HCT116 (cell line): ENCODE measurements around the gene IRAG1. TPM values are rescaled to one million over a fixed set of nuclear protein-coding genes. Genes with fewer than 3 reads are reported as not detected.
A peak's percentile ranks its signal among the peaks of the same experiment; 100 is the strongest.

Experiments used
- ATAC-seq: fragments of 200-7000 bp; cut with Tn5 transposase; 2 replicates; pipeline ENCODE4 v1.9.1; 2020; ENCODE audit warnings: mild to moderate bottlenecking, moderate library complexity
- BruUV-seq: library from RNA; stranded (reverse); fragments of 400-500 nt; replicated peaks from 2 replicates; lab custom pipeline; 2021; lab: Mats Ljungman, UMichigan
- CTCF ChIA-PET: fragments of 300-600 bp; sonication (Branson Sonifier 250); formaldehyde crosslinking; loops from one replicate; lab custom pipeline; 2021; ENCODE audit warnings: antibody characterized with exemption; lab: Charles Lee
- POLR2A ChIA-PET: fragments of 300-600, 350-600 bp; sonication (Branson Sonifier 250); formaldehyde crosslinking; loops from one replicate; lab custom pipeline; 2021; ENCODE audit warnings: antibody characterized with exemption; lab: Charles Lee
- RAD21 ChIA-PET, 2 experiments: fragments of 300-600 bp; sonication (Branson Sonifier 250); formaldehyde crosslinking; loops; one replicate each; lab custom pipeline; 2023; ENCODE audit warnings: low total read pairs in 2 of 2; ENCODE audit not compliant: uncharacterized antibody in 2 of 2, unreplicated experiment in 2 of 2, low non-redundant PET in 1 of 2; lab: Charles Lee
- DNase-seq: peaks from one replicate; pipeline ENCODE4 v3.0.0-alpha.2; 2010; ENCODE audit warnings: low read depth, low spot score
- H2AFZ ChIP-seq: fragments of 200-600 bp; shearing (Covaris generic), sonication (generic); 2 replicates; pipeline ENCODE4 v1.6.1; 2017; ENCODE audit warnings: low read depth, mixed run types, mixed read lengths, antibody characterized with exemption, low read length; ENCODE audit not compliant: poor library complexity, severe bottlenecking
- H3K27ac ChIP-seq: 2 replicates; pipeline ENCODE4 v1.5.1; 2012; ENCODE audit warnings: low read depth, low read length
- H3K27me3 ChIP-seq: fragments of 200-600 bp; sonication (generic); 2 replicates; pipeline ENCODE4 v1.6.1; 2016; ENCODE audit warnings: mixed run types, low read length, mixed read lengths; ENCODE audit not compliant: insufficient read depth
- H3K36me3 ChIP-seq, 2 experiments: fragments of 200-500 bp in 1 of 2; fragments of 200-600 bp in 1 of 2; sonication (Bioruptor generic) in 1 of 2; sonication (generic) in 1 of 2; 2 replicates each; pipeline versions ENCODE4 v1.5.1 to v1.6.1; 2014 to 2016; ENCODE audit warnings: low read length in 2 of 2, inconsistent platforms in 1 of 2, mixed read lengths in 1 of 2, mixed run types in 1 of 2; ENCODE audit not compliant: insufficient read depth in 2 of 2, control insufficient read depth in 1 of 2
- H3K4me1 ChIP-seq, 2 experiments: fragments of 200-600 bp in 1 of 2; sonication (generic) in 1 of 2; 2 replicates each; pipeline versions ENCODE4 v1.5.1 to v1.6.1; 2012 to 2017; ENCODE audit warnings: low read length in 2 of 2, inconsistent platforms in 1 of 2, mild to moderate bottlenecking in 1 of 2, mixed read lengths in 1 of 2, mixed run types in 1 of 2, moderate library complexity in 1 of 2; ENCODE audit not compliant: insufficient read depth in 2 of 2, control insufficient read depth in 1 of 2
- H3K4me2 ChIP-seq: fragments of 200-600 bp; sonication (generic); 2 replicates; pipeline ENCODE4 v1.6.1; 2017; ENCODE audit warnings: mixed run types, low read length, mixed read lengths
- H3K4me3 ChIP-seq, 2 experiments: fragments of 200-600 bp in 1 of 2; sonication (generic) in 1 of 2; replicated peaks in 1 of 2; 2 replicates each; pipeline ENCODE4 v1.5.1; 2011 to 2016; ENCODE audit warnings: low read length in 2 of 2, control low read depth in 1 of 2, low read depth in 1 of 2, mild to moderate bottlenecking in 1 of 2, mixed read lengths in 1 of 2, mixed run types in 1 of 2
- H3K79me2 ChIP-seq: fragments of 200-600 bp; sonication (generic); 2 replicates; pipeline ENCODE4 v1.6.1; 2017; ENCODE audit warnings: mild to moderate bottlenecking, mixed run types, low read length, moderate library complexity, mixed read lengths; ENCODE audit not compliant: insufficient read depth
- H3K9ac ChIP-seq: fragments of 200-600 bp; sonication (generic); 2 replicates; pipeline ENCODE4 v1.6.1; 2016; ENCODE audit warnings: low read length, mixed read lengths
- H3K9me2 ChIP-seq: fragments of 200-600 bp; sonication (generic), shearing (Covaris generic); 2 replicates; pipeline ENCODE4 v1.6.1; 2017; ENCODE audit warnings: mixed run types, mild to moderate bottlenecking, moderate library complexity; ENCODE audit not compliant: insufficient read depth
- H3K9me3 ChIP-seq, 2 experiments: fragments of 200-500 bp in 1 of 2; fragments of 200-600 bp in 1 of 2; sonication (Bioruptor generic) in 1 of 2; sonication (generic) in 1 of 2; 2 replicates each; pipeline ENCODE4 v1.6.1; 2014 to 2017; ENCODE audit warnings: low read length in 2 of 2, mixed read lengths in 2 of 2, inconsistent platforms in 1 of 2, low read depth in 1 of 2, mild to moderate bottlenecking in 1 of 2, mixed run types in 1 of 2, moderate library complexity in 1 of 2; ENCODE audit not compliant: control insufficient read depth in 1 of 2, insufficient read depth in 1 of 2
- H4K20me1 ChIP-seq: fragments of 200-600 bp; sonication (generic), shearing (Covaris generic); 2 replicates; pipeline ENCODE4 v1.6.1; 2017; ENCODE audit warnings: mixed run types, mild to moderate bottlenecking, moderate library complexity; ENCODE audit not compliant: insufficient read depth
- REST ChIP-seq: IDR thresholded peaks from 2 replicates; pipeline ENCODE4 v1.6.1; 2012; ENCODE audit warnings: low read depth
- SIN3A ChIP-seq: IDR thresholded peaks from 2 replicates; pipeline ENCODE4 v1.6.1; 2012; ENCODE audit warnings: low read depth
- SP1 ChIP-seq: IDR thresholded peaks from 2 replicates; pipeline ENCODE4 v1.6.1; 2012; ENCODE audit warnings: low read depth
- TCF7L2 ChIP-seq: IDR thresholded peaks from 2 replicates; pipeline ENCODE4 v1.7.0; 2011; ENCODE audit warnings: borderline replicate concordance, inconsistent platforms; ENCODE audit not compliant: insufficient read depth, insufficient read length; ENCODE audit errors: extremely low read depth
- intact Hi-C: fragments of 100-400 bp; cut with micrococcal nuclease; formaldehyde crosslinking; loops from 2 replicates; pipeline ENCODE4 v1.10.0; 2022
- total RNA-seq: library from RNA; stranded (reverse); gene quantifications from one replicate; pipeline ENCODE4 v1.2.1, GENCODE V29; 2021; ENCODE audit not compliant: unreplicated experiment

The IRAG1 gene
- total RNA-seq, 1 experiment from 2014 or later: 3.7 TPM

- TF ChIP-seq REST (no peak), TCF7L2 (no peak)
Measured at GRCh38 chr11:10693509-10694081, at the start of gene IRAG1 (continued).

- ChIA-PET CTCF (interaction anchor here (1.2 kb wide), 1 partner anchor 8 kb away, joined by 3 read pairs; the partner anchor contains the start of gene CTR9), POLR2A (no interaction called here), RAD21 (no interaction called here)
- Histone ChIP-seq H3K4me1 (peaks cover 5 to 31% of the 10 kb centered on the region in 2 experiments; a peak in 3 of 4 replicates), H3K9ac (no peak overlapping the region), H3K4me2 (peak overlapping the region; percentile 50), H3K4me3 (no peak overlapping the region), H3K9me3 (no peaks in the 10 kb centered on the region), H2AFZ (peak overlapping the region; percentile 85), H3K79me2 (no peaks in the 10 kb centered on the region), H3K27me3 (no peaks in the 10 kb centered on the region), H4K20me1 (no peaks in the 10 kb centered on the region), H3K9me2 (no peaks in the 10 kb centered on the region), H3K27ac (no peak overlapping the region), H3K36me3 (no peaks in the 10 kb centered on the region)
- DNase-seq: no peak
- intact Hi-C loops: no loop called here
- TF ChIP-seq SIN3A (no peak), SP1 (peak; percentile 43; the same call in 1 of the 2 replicates)
- ATAC-seq: peak; percentile 75
- no TSS peak for BruUV-seq
Measured at GRCh38 chr11:10742460-10743208, 49.1 kb upstream of the IRAG1 start.
